GOT3 (cell line): Measurements from ENCODE around the gene TSLP.
A peak's percentile ranks its signal among the peaks of the same experiment; 100 is the strongest.

Experiments
- DNase-seq: peaks from one replicate; lab custom pipeline; 2025; ENCODE audit warnings: mixed read lengths; lab: John Stamatoyannopoulos, UW

TSLP gene

DNA sequence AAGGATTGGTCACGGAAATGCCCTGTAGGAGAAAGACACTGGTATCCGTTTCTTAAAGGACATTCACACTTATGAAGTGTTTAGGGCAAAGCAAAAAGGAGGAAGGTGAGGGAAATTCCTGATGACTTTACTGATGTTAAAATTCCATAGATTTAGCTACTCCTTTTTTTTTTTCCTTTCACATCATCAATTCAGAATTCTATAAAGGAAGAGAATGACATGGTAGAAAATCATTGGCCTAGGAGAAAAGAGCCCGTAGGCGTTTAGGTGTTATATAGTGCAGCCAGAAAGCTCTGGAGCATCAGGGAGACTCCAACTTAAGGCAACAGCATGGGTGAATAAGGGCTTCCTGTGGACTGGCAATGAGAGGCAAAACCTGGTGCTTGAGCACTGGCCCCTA, at the start of gene TSLP:
TSLP (plus strand) TSS at position 301 of the 400 bp plus-strand sequence. CDS start 178 bp downstream, outside the sequence.
- no peak for DNase-seq

GRCh38 chr5:111022301-111022700, 49.2 kb upstream of the TSLP start:
- no peak for DNase-seq

- no peak for DNase-seq
Measured at GRCh38 chr5:111028865-111029264, 42.6 kb upstream of the TSLP start.

- no peak for DNase-seq
Measured at GRCh38 chr5:111043712-111044506, 27.6 kb upstream of the TSLP start.

- no peak for DNase-seq
Measured at GRCh38 chr5:111058064-111058463, 13.4 kb upstream of the TSLP start.

- no peak for DNase-seq
Measured at GRCh38 chr5:111060169-111060568, 11.3 kb upstream of the TSLP start.

DNA sequence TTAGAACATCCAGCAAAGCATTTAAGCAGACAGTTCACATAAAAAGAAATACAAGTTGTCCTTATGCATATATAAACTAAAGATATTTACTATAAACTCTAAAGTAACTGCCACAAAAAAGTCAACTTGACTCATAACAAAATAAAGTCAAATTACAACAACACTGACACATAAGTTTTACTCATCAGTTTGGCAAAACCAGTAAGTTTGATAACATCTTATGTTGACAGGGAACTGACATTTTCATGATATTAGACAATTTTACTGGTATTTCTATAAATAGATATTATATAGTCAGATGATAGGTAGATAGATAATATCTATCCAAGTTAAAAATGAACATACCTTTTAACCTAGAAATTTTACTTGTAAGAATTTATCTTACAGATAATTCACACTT, 9.9 kb upstream of the TSLP start:
- DNase-seq = no peak

DNA sequence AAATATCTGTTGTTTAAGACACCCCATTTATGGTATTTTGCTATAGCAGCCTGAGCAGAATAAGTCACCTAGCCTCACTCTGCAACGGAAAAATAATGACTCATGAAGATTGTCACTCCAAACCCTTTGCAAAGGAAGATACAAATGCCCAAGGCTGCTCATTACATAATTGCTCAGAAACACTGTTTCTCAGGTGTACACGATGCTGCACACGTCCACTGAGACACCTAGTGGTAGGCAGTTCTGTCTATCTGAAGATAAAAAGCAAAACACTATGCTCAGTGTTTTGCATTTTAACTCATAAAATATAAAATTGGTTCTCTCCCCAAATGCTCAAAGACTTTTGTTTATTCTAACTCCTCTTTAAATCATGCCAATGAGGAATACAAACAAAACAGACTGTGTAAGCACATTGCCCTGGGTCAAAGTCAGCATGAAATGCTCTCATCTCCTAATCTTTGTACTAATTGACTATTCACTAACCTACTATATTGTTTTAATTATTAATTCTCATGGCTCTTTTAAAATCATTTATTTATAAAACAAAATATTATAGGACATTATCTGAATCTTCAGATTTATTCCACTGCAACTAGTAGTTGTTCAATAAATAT, 7.7 kb upstream of the TSLP start:
- DNase-seq = no peak

DNA sequence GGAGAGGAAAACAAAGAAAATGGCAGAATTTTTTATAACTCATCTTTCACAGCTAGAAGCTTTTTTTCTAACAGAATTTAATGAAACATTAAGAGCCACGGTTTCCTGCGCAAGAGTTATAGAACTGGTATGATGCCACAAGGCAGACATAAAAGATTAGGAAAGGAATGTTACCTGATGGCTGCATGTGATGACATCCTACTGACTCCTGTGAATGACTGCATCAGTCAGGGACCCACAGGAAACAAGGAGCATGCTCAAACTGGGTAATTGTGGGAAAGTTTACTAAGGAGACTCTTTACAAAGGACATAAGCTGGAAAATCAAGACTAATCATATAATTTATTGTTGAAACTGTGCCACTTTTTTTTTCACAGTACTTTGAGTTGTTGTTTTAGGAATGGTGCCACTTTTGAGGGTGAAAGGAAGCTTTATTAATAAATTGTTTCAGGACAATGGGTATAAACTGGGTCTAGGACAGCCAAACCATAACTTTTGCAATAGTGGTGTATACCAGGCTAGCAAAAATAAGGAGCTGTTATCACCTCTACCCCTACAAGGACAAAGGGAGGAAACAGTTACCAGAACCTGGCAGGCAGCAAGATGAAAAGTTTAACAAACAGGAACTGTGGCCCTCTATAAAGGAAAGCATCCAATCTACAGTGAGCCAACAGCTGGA, 5.1 kb upstream of the TSLP start:
- DNase-seq = no peak

- no peak for DNase-seq
Measured at GRCh38 chr5:111068213-111068612, 3.3 kb upstream of the TSLP start.

DNA sequence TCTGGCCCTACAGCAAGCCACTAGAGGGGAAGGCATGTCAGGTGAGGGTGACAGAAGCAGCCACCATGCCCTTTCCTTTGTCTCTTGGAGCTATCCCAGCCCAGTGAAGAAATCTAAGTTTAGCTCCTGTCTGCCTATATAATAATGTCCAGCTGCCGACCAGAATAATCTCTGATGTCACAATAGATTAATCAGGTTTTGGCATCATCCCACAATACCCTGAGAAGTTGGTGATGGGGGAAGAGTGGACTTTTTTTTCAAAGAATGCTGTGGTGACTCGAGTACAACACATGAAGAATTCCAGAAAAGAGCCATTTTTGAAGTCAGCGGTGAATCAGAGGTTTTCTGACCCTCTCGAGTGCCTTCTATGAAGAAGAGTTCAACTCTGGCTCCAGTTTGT, 1.7 kb upstream of the TSLP start:
- no peak for DNase-seq

DNA sequence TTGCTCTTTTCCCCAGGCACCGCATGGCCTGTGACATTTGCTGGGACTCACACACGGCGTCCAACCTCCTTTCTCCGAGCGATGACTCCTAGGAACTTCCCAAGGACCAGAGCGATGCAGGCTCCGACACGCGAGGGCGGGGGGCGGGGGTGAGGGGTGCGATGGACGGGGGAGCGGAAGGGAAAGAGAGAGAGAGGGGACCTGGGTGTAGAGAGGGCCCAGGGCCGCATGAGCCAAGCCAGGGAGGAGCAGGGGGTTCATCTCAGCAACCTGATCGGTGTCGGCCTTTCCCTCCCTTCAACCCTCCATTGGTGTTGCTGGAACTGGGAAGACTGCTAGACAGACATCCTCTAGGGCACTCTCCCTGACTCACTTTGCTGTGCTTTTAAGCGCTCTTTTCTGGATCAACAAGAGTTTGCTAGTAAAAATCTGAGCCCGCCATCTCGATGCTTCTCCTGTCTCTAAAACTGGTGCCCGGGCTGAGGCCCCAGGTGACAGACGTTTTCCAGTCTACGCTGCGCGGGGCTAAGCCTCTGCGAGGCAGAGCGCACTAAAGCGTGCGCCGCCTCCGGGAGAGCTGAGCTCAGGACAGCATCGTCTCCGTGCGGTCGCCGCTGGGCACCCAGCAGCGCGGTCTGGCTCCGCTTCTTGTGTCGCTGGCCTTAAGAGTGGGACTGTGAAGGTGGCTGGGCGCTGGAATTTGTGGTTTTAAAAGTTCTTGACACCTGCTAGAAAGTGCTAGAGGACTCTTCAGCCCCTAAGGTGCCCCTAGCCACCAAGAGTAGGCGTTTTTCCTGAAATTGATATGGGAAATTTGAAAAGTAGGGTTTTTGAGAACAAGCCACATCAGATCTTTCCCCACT, 1.0 kb upstream of the TSLP start:
- no peak for DNase-seq

DNA sequence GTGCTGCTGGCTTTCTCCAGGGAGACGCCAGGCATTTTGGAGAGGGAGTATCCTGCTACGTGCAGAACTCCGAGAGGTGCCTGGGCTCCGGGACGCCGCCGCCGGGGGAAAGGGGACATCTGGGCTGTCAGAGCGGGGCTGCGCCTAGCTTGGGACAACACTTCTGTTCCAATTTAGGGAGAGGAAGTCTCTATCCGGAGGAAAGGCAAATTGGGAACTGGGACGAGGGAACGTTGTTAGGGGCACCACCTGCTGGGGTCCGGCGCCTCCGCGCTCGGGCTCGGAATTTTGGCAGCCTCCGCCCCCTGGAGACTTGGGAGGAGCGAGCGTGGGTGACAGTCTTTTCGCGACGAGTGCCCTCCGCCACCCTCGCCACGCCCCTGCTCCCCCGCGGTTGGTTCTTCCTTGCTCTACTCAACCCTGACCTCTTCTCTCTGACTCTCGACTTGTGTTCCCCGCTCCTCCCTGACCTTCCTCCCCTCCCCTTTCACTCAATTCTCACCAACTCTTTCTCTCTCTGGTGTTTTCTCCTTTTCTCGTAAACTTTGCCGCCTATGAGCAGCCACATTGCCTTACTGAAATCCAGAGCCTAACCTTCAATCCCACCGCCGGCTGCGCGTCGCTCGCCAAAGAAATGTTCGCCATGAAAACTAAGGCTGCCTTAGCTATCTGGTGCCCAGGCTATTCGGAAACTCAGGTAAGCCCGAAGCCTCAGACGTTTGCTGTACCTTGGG, 1.6 kb downstream of the TSLP start:
- peak; percentile 30 for DNase-seq

DNA sequence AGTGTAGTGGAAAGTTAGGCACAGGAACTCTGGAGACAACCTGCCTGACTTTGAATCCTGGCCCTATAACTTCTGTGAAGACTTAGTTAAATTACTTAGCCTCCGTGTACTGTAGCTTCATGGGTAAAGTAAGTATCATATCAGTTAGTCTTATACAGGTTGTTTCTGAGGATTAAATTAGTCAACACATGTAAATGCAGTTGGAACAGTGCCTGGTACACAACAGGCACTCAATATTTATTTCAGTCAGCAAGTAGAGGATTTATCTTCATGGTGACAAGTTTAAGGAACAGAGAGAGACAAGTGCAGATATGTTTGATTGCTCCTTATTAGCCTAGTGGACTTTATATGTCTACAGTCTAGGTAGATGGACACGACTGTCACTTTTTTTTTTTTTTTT, 2.7 kb downstream of the TSLP start:
- DNase-seq = no peak

- no peak for DNase-seq
Measured at GRCh38 chr5:111075520-111075919, 4.0 kb downstream of the TSLP start.

- no peak for DNase-seq
Measured at GRCh38 chr5:111076091-111076490, 4.6 kb downstream of the TSLP start.

DNA sequence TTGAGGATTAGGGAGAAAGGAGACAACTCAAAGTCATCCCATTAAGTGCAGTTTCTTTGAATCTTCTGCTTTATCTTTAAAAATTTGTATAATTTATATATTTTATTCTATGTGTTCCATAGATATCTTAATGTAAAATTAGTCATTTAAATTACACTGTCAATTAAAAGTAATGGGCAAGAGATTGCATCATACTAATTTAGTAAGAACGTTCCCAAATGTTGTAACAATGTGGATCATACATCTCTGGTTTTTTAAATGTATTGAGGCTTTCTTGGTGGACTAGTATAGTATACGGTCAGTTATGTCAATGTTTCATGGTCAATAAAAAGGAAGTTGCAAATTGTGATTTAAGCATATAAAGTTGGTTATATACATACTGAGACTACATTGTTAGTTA, 6.2 kb downstream of the TSLP start:
- no peak for DNase-seq

DNA sequence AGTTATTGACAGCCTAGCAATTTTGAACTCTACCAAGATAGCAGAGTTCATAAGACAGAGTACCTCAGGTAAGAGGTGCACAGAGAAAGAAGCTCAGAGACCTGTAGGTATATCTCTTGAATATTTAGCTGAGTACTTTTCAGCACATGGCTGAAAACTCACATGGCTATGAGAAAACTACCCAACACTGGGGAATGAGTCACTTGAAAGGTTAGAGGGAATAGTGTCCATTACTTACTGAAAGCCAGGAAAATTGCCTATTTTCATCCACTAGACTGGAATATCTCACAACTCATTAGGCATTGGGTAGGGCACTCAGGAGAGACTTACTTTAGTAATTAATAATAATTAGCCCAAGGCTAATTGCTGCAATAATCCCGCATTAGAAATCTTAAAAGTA, 8.3 kb downstream of the TSLP start:
- DNase-seq = no peak

DNA sequence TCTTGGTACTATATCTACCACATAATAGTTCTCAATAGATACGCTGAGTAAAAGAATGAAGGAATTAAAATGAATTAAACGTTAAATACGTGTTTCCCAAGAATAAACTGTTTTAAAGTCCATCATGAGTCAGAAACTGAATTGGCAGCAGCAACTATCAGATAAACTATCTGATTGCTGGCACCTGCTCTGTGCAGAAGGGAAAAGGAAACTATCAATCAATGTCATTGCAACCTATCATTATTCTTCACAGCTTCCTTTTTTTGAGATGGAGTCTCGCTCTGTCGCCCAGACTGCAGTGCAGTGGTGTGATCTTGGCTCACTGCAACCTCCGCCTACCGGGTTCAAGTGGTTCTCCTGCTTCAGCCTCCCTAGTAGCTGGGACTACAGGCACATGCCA, 11.8 kb downstream of the TSLP start:
- DNase-seq = no peak

GRCh38 chr5:111092062-111092853, 20.7 kb downstream of the TSLP start, which contains the start of gene WDR36:
TSS of gene WDR36 (plus strand) at chr5:111092348. CDS start at chr5:111092457, 109 bp downstream.
- DNase-seq = peak; percentile 70

DNA sequence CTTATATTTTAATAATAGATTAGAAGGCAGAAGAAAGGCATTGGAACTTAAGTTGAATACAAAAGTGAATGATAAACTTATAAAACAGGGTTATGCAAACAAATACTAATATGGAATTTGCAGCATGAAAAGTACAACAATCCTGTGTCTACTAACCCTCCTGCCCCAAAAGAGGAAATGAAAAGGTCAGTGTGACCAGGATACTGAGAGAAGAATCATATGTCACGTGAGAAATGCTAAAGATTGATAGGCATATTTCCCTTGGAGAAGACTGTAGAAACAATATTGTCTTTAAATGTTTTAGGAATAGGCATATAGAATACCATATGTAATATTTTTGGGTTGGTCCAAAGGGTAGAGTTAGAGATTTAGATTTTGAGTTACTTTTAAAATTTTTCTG, 24.5 kb downstream of the TSLP start:
- no peak for DNase-seq
